Measurements from ENCODE around the gene CALN1. TPM values are rescaled to one million over a fixed set of nuclear protein-coding genes. Genes with fewer than 3 reads are reported as not detected.

Gene CALN1
- total and polyA plus RNA-seq, 2 of the 8 experiments (the other 6 are each of a cell fraction or from before 2014, with no cell fraction given), result 6.4 to 15.2 TPM

GRCh38 chr7:72062666-72063065, 349.5 kb downstream of the CALN1 start:
- ChIA-PET CTCF (ENCODE audit: partially characterized antibody) (interaction anchor here (1.4 kb wide), 1 partner anchor 204 kb away, joined by 3 read pairs; no protein-coding TSS in a partner anchor), POLR2A (ENCODE audit: partially characterized antibody) (no interaction called here)
- no peak for FAIRE-seq
- H3K4me3 ChIP-seq (ENCODE audit: extremely low read depth in 1 of 4, insufficient read depth in 2 of 4, low read depth in 3 of 4, low read length in 4 of 4), result no peak overlapping the region
- no peak overlapping the region for H3K23ac ChIP-seq (ENCODE audit: insufficient read length)
- H3K56ac ChIP-seq (replicated peaks; ENCODE audit: insufficient read length, low read depth, low read length), result no peak overlapping the region
- H3K18ac ChIP-seq (ENCODE audit: extremely low read depth, low read length), result no peak overlapping the region
- H3K79me1 ChIP-seq (ENCODE audit: low read depth, low read length), result no peaks in the 10 kb centered on the region
- H2BK15ac ChIP-seq (ENCODE audit: low read length), result no peak overlapping the region
- H3K4ac ChIP-seq (replicated peaks; ENCODE audit: insufficient read length, low read depth, low read length), result no peak overlapping the region
- no peak overlapping the region for H3K4me2 ChIP-seq (ENCODE audit: insufficient read depth in 1 of 2, low read depth in 2 of 2, low read length in 2 of 2)
- H3K9ac ChIP-seq (replicated peaks in 1 of 4; ENCODE audit: extremely low read depth in 1 of 4, low read depth in 3 of 4, low read length in 3 of 4), result no peak overlapping the region
- no peaks in the 10 kb centered on the region for H3K36me3 ChIP-seq (ENCODE audit: control insufficient read depth in 2 of 4, insufficient read depth in 4 of 4, low read length in 3 of 4)
- no peaks in the 10 kb centered on the region for H3K9me3 ChIP-seq (ENCODE audit: insufficient read depth in 2 of 2, low read depth in 1 of 2, low read length in 1 of 2)
- no peak overlapping the region for H3K27ac ChIP-seq (ENCODE audit: low read depth, low read length)
- no peaks in the 10 kb centered on the region for H3K23me2 ChIP-seq (ENCODE audit: low read depth, low read length)
- no peak overlapping the region for H3K14ac ChIP-seq (ENCODE audit: insufficient read length)
- H4K8ac ChIP-seq (ENCODE audit: extremely low read depth, insufficient read depth, low read length), result no peak overlapping the region
- H2BK120ac ChIP-seq (replicated peaks; ENCODE audit: low read depth, low read length), result no peak overlapping the region
- no peaks in the 10 kb centered on the region for H4K20me1 ChIP-seq (replicated peaks in 1 of 2; ENCODE audit: control insufficient read depth in 1 of 2, insufficient read depth in 2 of 2, low read length in 2 of 2)
- peaks cover 0 to 3% (median 1%) of the 10 kb centered on the region in 4 experiments; a peak in 1 of 7 replicates for H3K4me1 ChIP-seq (replicated peaks in 1 of 4; ENCODE audit: control insufficient read depth in 3 of 4, insufficient read depth in 4 of 4, low read length in 3 of 4)
- no peak overlapping the region for H2BK12ac ChIP-seq (ENCODE audit: low read depth, low read length)
- no peak for DNase-seq (ENCODE audit: low read depth in 1 of 2, low spot score in 2 of 2)
- H4K5ac ChIP-seq (ENCODE audit: insufficient read length, low read depth, low read length), result no peak overlapping the region
- no peak overlapping the region for H2BK20ac ChIP-seq (ENCODE audit: low read length)
- no peaks in the 10 kb centered on the region for H3K27me3 ChIP-seq (replicated peaks in 1 of 4; ENCODE audit: control insufficient read depth in 3 of 4, extremely low read depth in 1 of 4, insufficient read depth in 3 of 4, low read length in 3 of 4)
- H2BK5ac ChIP-seq (ENCODE audit: low read depth, low read length), result no peak overlapping the region
- H2AFZ ChIP-seq (ENCODE audit: low read length), result no peak overlapping the region
- WGBS, 2 experiments (ENCODE audit: extremely low coverage in 1 of 2, insufficient coverage in 1 of 2, insufficient read length in 1 of 2, insufficient replicate concordance in 2 of 2, low coverage in 1 of 2, low lambda C conversion rate in 2 of 2, missing lambda C conversion rate in 1 of 2), result 79% methylated on average over 1 of the region's 1 CpG; no CpG with 5 or more reads in 1 of the 2 experiments
- no peaks in the 10 kb centered on the region for H3K79me2 ChIP-seq (ENCODE audit: control insufficient read depth in 1 of 2, insufficient read depth in 2 of 2, low read length in 2 of 2)
- no peak overlapping the region for H2AK5ac ChIP-seq (ENCODE audit: low read depth, low read length)
- H4K91ac ChIP-seq (replicated peaks; ENCODE audit: insufficient read length, low read length), result no peak overlapping the region
- no peak for TF ChIP-seq EGR1 (IDR thresholded peaks at IDR 0.05; ENCODE audit: borderline replicate concordance, low read depth, low read length)
- no peak for TF ChIP-seq SIN3A (conservative IDR thresholded peaks at IDR 0.05 in 1 of 2, IDR thresholded peaks at IDR 0.05 in 1 of 2; ENCODE audit: low read depth in 1 of 2, low read length in 2 of 2)
- no peak for TF ChIP-seq MAX (IDR thresholded peaks at IDR 0.05)
- TF ChIP-seq EP300 (IDR thresholded peaks at IDR 0.05; ENCODE audit: borderline replicate concordance in 1 of 2, low read depth in 2 of 2, low read length in 2 of 2), result no peak
- no peak for TF ChIP-seq TAF7 (optimal IDR thresholded peaks at IDR 0.05; ENCODE audit: borderline replicate concordance, low read depth, low read length)
- TF ChIP-seq GTF2F1 (IDR thresholded peaks at IDR 0.05; ENCODE audit: borderline replicate concordance, low read depth, low read length), result no peak
- TF ChIP-seq KDM4A (IDR thresholded peaks at IDR 0.05; ENCODE audit: low read depth, low read length, severe bottlenecking), result no peak
- TF ChIP-seq JUN (IDR thresholded peaks at IDR 0.05; ENCODE audit: low read depth, low read length), result no peak
- TF ChIP-seq SP1 (IDR thresholded peaks at IDR 0.05; ENCODE audit: low read depth, low read length), result no peak
- no peak for TF ChIP-seq CHD1 (IDR thresholded peaks at IDR 0.05; ENCODE audit: low read depth, low read length)
- no peak for TF ChIP-seq MAFK (IDR thresholded peaks at IDR 0.05; ENCODE audit: low read depth, low read length)
- TF ChIP-seq TCF12 (IDR thresholded peaks at IDR 0.05; ENCODE audit: low read depth, low read length), result no peak
- no peak for TF ChIP-seq NRF1 (IDR thresholded peaks at IDR 0.05; ENCODE audit: low read depth, low read length)
- TF ChIP-seq FOSL1 (IDR thresholded peaks at IDR 0.05; ENCODE audit: insufficient read depth, low read depth, low read length), result no peak
- no peak for TF ChIP-seq GABPA (IDR thresholded peaks at IDR 0.05; ENCODE audit: borderline replicate concordance, insufficient read depth, low read length)

Data from H1 (cell line).